Measurements from ENCODE around the gene NFIC. TPM values are rescaled to one million over a fixed set of nuclear protein-coding genes. Genes with fewer than 3 reads are reported as not detected.
"Not testable (repeated sequence)": the region's sequence is repeated elsewhere in the genome, so short reads cannot be mapped to it uniquely, and the experiment has no call there.

Gene NFIC
- total RNA-seq, 4 donors from 2014 or later, result 102 to 236 (median 158) TPM

DNA sequence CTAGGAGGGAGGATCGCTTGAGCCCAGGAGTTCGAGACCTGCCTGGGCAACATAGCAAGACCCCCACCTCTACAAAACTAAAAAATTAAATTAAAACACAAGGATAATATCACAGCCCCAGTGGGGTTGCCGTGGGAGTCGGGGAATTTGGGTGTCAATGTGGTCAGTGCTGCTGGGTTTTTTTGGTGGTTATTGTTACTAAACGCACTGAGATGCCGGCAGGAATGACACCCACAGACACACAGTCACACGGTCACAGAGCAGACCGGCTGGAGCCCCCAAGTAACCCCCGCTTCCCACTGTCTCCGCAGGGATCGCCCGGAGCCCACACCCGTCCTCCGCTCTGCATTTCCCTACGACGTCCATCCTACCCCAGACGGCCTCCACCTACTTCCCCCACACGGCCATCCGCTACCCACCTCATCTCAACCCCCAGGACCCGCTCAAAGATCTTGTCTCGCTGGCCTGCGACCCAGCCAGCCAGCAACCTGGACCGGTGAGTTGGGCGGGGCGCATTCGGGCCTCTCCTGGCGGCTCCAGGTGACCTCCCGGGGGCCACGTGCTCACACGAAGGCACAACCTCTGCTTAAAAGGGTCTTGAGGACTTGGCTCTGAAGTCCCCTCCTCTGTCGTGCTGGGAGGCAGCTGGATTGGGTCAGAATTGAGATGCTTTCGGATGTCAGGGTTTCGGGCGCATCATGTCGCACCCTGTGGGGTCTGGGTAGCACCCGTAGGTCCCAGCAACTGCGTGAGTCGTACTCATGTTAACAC lies 86.0 kb downstream of the NFIC start:
- DNase-seq (ENCODE audit: low spot score in 2 of 2), result no peak
- 90 to 92% methylated on average over 38 of the region's 38 CpGs for WGBS, 2 donors
- no peak overlapping the region for H3K4me3 ChIP-seq (ENCODE audit: low read depth, poor library complexity, severe bottlenecking)
- no peak for TF ChIP-seq POLR2A (IDR thresholded peaks at IDR 0.05)
- no peak for TF ChIP-seq CTCF (IDR thresholded peaks at IDR 0.05)
- intact Hi-C loops (cut with DNase I; ENCODE audit: low total_unique reads), result no loop called here

DNA sequence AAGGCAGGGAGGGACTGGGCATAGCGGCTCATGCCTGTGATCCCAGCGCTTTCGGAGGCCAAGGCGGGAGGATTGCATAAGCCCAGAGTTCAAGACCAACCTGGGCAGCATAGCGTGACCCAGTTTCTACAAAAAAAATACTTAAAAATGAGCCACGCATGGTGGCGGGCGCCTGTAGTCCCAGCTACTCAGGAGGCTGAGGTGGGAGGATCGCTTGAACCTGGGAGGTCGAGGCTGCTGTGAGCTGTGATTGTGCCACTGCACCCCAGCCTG lies 86.5 kb downstream of the NFIC start:
- WGBS, 2 donors, result 98% methylated on average over 10 of the region's 10 CpGs
- H3K4me3 ChIP-seq (ENCODE audit: low read depth, poor library complexity, severe bottlenecking); intact Hi-C loops (cut with DNase I; ENCODE audit: low total_unique reads); DNase-seq (ENCODE audit: low spot score in 2 of 2): not testable (repeated sequence)

DNA sequence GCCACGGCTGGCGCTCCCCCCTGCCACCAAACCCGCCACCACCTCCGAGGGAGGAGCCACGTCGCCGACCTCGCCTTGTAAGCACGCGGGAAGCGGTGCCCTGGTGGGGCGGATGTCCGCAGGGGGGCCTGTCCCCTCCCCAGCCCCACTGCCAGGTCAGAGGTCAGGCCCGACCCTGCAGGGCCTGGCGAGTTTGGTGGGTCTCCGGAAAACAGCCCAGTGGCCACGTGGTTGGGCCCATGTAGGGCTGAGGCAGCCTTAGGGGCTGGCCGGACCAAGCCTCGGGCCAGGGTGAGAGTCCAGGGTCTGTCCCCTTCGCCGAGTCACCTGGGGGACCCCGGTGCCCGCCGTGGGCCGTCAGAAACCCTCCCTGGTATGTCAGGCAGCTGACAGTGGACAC lies 87.5 kb downstream of the NFIC start:
- 86 to 87% methylated on average over 22 to 23 of the region's 25 CpGs for WGBS, 2 donors
- no peak for DNase-seq (ENCODE audit: low spot score in 2 of 2)
- no peak overlapping the region for H3K4me3 ChIP-seq (ENCODE audit: low read depth, poor library complexity, severe bottlenecking)
- TF ChIP-seq POLR2A (IDR thresholded peaks at IDR 0.05) (no peak), CTCF (IDR thresholded peaks at IDR 0.05) (no peak)
- intact Hi-C loops (cut with DNase I; ENCODE audit: low total_unique reads), result no loop called here

- DNase-seq (ENCODE audit: low spot score in 2 of 2), result no peak
- no peak overlapping the region for H3K4me3 ChIP-seq (ENCODE audit: low read depth, poor library complexity, severe bottlenecking)
- intact Hi-C loops (cut with DNase I; ENCODE audit: low total_unique reads), result no loop called here
- TF ChIP-seq POLR2A (IDR thresholded peaks at IDR 0.05) (no peak), CTCF (IDR thresholded peaks at IDR 0.05) (no peak)
- WGBS, 2 donors, result 95 to 97% methylated on average over 15 of the region's 15 CpGs
Measured at GRCh38 chr19:3454656-3455392, 88.4 kb downstream of the NFIC start.

DNA sequence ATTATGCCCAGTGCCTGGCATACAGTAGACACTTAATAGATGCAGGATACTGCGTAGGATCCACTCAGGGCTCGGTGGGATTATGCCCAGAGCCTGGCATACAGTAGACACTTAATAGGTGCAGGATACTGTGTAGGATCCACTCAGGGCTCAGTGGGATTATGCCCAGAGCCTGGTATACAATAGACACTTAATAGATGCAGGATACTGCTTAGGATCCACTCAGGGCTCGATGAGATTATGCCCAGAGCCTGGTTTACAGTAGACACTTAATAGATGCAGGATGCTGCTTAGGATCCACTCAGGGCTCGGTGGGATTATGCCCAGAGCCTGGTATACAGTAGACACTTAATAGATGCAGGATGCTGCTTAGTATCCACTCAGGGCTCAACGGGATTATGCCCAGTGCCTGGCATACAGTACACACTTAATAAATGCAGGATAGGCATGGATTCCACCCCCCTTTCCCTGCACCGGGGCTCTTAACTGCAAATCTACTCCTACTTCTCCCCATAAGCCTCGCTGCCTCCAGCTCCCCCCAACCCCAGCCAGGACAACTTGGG lies 89.1 kb downstream of the NFIC start:
- intact Hi-C loops (cut with DNase I; ENCODE audit: low total_unique reads), result no loop called here
- TF ChIP-seq CTCF (IDR thresholded peaks at IDR 0.05), result no peak
- no peak for TF ChIP-seq POLR2A (IDR thresholded peaks at IDR 0.05)
- DNase-seq (ENCODE audit: low spot score in 2 of 2), result no peak
- WGBS, 2 donors, result 81 to 90% methylated on average over 7 of the region's 7 CpGs
- no peak overlapping the region for H3K4me3 ChIP-seq (ENCODE audit: low read depth, poor library complexity, severe bottlenecking)

DNA sequence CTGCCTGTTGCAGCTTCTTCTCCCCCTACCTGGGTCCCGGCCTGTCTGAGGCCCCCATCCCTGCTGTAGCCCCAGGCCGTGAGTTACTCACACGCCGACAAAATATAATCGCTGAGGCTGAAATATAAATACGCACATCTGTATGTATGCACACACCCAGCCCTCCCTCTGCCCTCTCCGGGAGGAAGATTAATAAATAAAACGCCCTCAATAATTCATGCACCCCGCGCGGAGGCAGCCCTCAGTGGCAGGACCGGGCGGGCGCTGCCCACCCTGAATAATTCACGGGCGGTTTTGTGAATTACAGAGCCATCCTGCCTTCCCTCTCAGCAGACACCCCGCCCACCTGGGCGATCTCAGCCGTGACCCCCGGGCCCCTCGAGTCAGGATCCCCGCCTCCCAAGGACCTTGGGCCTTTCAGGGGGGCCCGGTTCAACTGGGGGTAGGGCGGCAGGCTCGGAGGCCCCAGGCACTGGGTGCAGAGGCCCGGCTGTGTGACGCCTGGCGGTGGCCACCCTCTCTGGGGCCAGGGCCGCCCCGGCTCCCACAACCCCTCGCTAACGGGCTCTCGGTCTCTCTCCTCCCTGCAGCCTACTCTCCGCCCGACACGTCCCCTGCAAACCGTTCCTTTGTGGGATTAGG lies 89.7 kb downstream of the NFIC start:
- 79 to 82% methylated on average over 33 to 37 of the region's 37 CpGs for WGBS, 2 donors
- no peak overlapping the region for H3K4me3 ChIP-seq (ENCODE audit: low read depth, poor library complexity, severe bottlenecking)
- intact Hi-C loops (cut with DNase I; ENCODE audit: low total_unique reads), result no loop called here
- TF ChIP-seq CTCF (IDR thresholded peaks at IDR 0.05) (no peak), POLR2A (IDR thresholded peaks at IDR 0.05) (no peak)
- no peak for DNase-seq (ENCODE audit: low spot score in 2 of 2)
